Neural crest cell (in vitro differentiated cells): Measurements from ENCODE around the gene SLC38A6. TPM values are rescaled to one million over a fixed set of nuclear protein-coding genes. Genes with fewer than 3 reads are reported as not detected.

Experiments
- DNase-seq: peaks from one replicate; pipeline ENCODE4 v3.0.0; 2021; ENCODE audit warnings: low read depth, mixed read lengths, low spot score
- H3K27ac Mint-ChIP-seq: one replicate; pipeline ENCODE4 v1.8.0; 2021; ENCODE audit warnings: mild to moderate bottlenecking, mixed read lengths; ENCODE audit not compliant: unreplicated experiment
- H3K27me3 Mint-ChIP-seq: 2 replicates; pipeline ENCODE4 v1.8.0; 2021; ENCODE audit warnings: low read depth, mild to moderate bottlenecking, mixed read lengths
- H3K36me3 Mint-ChIP-seq: 2 replicates; pipeline ENCODE4 v1.8.0; 2021; ENCODE audit warnings: low read depth, mild to moderate bottlenecking, mixed read lengths
- H3K4me1 Mint-ChIP-seq: 2 replicates; pipeline ENCODE4 v1.8.0; 2021; ENCODE audit warnings: mixed read lengths
- H3K4me3 Mint-ChIP-seq: one replicate; pipeline ENCODE4 v1.8.0; 2021; ENCODE audit warnings: mild to moderate bottlenecking, mixed read lengths
- H3K9me3 Mint-ChIP-seq: 2 replicates; pipeline ENCODE4 v1.8.0; 2021; ENCODE audit warnings: mixed read lengths
- CTCF ChIP-seq: fragments of 200-600 bp; sonication (generic); conservative IDR thresholded peaks from 2 replicates; pipeline ENCODE4 v1.5.0; 2021; ENCODE audit warnings: antibody characterized with exemption, mild to moderate bottlenecking
- total RNA-seq: library from RNA; stranded (reverse); gene quantifications from 2 replicates; pipeline ENCODE4 v1.2.1, GENCODE V29; 2021

The SLC38A6 gene
- total RNA-seq, 1 donor from 2014 or later: 13.2 TPM

GRCh38 chr14:61047021-61047420, 66.0 kb downstream of the SLC38A6 start:
- Mint-ChIP-seq H3K27me3 (no peaks in the 10 kb centered on the region), H3K9me3 (no peaks in the 10 kb centered on the region), H3K27ac (no peak overlapping the region), H3K4me1 (peaks cover 14% of the 10 kb centered on the region), H3K36me3 (no peaks in the 10 kb centered on the region), H3K4me3 (no peak overlapping the region)
- no peak for TF ChIP-seq CTCF
- no peak for DNase-seq

GRCh38 chr14:61048640-61049039, 67.6 kb downstream of the SLC38A6 start:
- DNase-seq: no peak
- no peaks in the 10 kb centered on the region for H3K27me3 Mint-ChIP-seq
- no peak for TF ChIP-seq CTCF
- no peak overlapping the region for H3K4me3 Mint-ChIP-seq
- H3K36me3 Mint-ChIP-seq: peaks cover 9% of the 10 kb centered on the region
- H3K27ac Mint-ChIP-seq: no peak overlapping the region
- peaks cover 5% of the 10 kb centered on the region for H3K9me3 Mint-ChIP-seq
- peaks cover 11% of the 10 kb centered on the region for H3K4me1 Mint-ChIP-seq

- Mint-ChIP-seq H3K27ac (no peak overlapping the region), H3K4me1 (peaks cover 8% of the 10 kb centered on the region), H3K4me3 (no peak overlapping the region), H3K36me3 (peaks cover 21% of the 10 kb centered on the region), H3K27me3 (no peaks in the 10 kb centered on the region), H3K9me3 (peaks cover 16% of the 10 kb centered on the region)
- no peak for TF ChIP-seq CTCF
- no peak for DNase-seq
These were observed 69.4 kb downstream of the SLC38A6 start for GRCh38 chr14:61050417-61050816.

- H3K4me3 Mint-ChIP-seq: no peak overlapping the region
- no peaks in the 10 kb centered on the region for H3K27me3 Mint-ChIP-seq
- DNase-seq: no peak
- no peak for TF ChIP-seq CTCF
- peaks cover 16% of the 10 kb centered on the region for H3K9me3 Mint-ChIP-seq
- H3K4me1 Mint-ChIP-seq: peaks cover 8% of the 10 kb centered on the region
- peaks cover 21% of the 10 kb centered on the region for H3K36me3 Mint-ChIP-seq
- H3K27ac Mint-ChIP-seq: no peak overlapping the region
These were observed 70.0 kb downstream of the SLC38A6 start for GRCh38 chr14:61051051-61051450.

GRCh38 chr14:61051621-61052020, 70.6 kb downstream of the SLC38A6 start:
- Mint-ChIP-seq H3K36me3 (peaks cover 21% of the 10 kb centered on the region), H3K4me1 (peaks cover 8% of the 10 kb centered on the region)

More at GRCh38 chr14:61051621-61052020, 70.6 kb downstream of the SLC38A6 start:
- Mint-ChIP-seq H3K4me3 (no peak overlapping the region), H3K27me3 (no peaks in the 10 kb centered on the region), H3K9me3 (peaks cover 16% of the 10 kb centered on the region), H3K27ac (no peak overlapping the region)
- TF ChIP-seq CTCF: no peak
- no peak for DNase-seq
